Measurements from ENCODE around the gene KCNIP4. TPM values are rescaled to one million over a fixed set of nuclear protein-coding genes. Genes with fewer than 3 reads are reported as not detected.

KCNIP4 gene
- total and polyA plus RNA-seq, 2 of the 4 experiments (the other 2 are of a cell fraction) = not detected

GRCh38 chr4:21544955-21545354 is 403.6 kb downstream of the KCNIP4 start:
- Histone ChIP-seq H3K4ac (ENCODE audit: low read depth, low read length) (no peak overlapping the region), H3K56ac (ENCODE audit: extremely low read depth, insufficient read depth, low read length) (no peak overlapping the region), H3K9me3 (ENCODE audit: control insufficient read depth, insufficient read depth, low read length) (peaks cover 5% of the 10 kb centered on the region; the same call in 1 of the 2 replicates), H3K27me3 (ENCODE audit: control insufficient read depth, insufficient read depth, low read length) (no peaks in the 10 kb centered on the region), H2BK120ac (ENCODE audit: low read depth, low read length) (no peak overlapping the region), H2AK5ac (ENCODE audit: low read depth, low read length) (no peak overlapping the region), H4K91ac (ENCODE audit: insufficient read depth, low read depth, low read length) (no peak overlapping the region), H3K18ac (ENCODE audit: low read depth, low read length) (no peak overlapping the region), H3K9ac (ENCODE audit: low read depth, low read length) (no peak overlapping the region), H2BK15ac (ENCODE audit: low read depth, low read length) (no peak overlapping the region), H3K4me1 (ENCODE audit: control insufficient read depth, insufficient read depth, low read length) (no peaks in the 10 kb centered on the region), H3K14ac (replicated peaks; ENCODE audit: low read depth, low read length) (no peak overlapping the region), H3K23ac (ENCODE audit: low read depth, low read length) (no peak overlapping the region), H4K20me1 (ENCODE audit: insufficient read depth, low read length) (no peaks in the 10 kb centered on the region), H3K36me3 (ENCODE audit: control insufficient read depth, insufficient read depth, low read length) (no peaks in the 10 kb centered on the region), H3K9me1 (ENCODE audit: insufficient read depth, low read length) (no peaks in the 10 kb centered on the region), H2AK9ac (replicated peaks; ENCODE audit: low read depth, low read length, poor library complexity) (no peak overlapping the region), H2BK5ac (ENCODE audit: low read depth, low read length, poor library complexity, severe bottlenecking) (no peak overlapping the region), H4K8ac (ENCODE audit: low read depth in 2 of 2, low read length in 2 of 2) (no peak overlapping the region), H4K5ac (ENCODE audit: low read depth, low read length) (no peak overlapping the region), H3K4me2 (ENCODE audit: low read depth, low read length) (no peak overlapping the region), H2AFZ (replicated peaks; ENCODE audit: low read length, poor library complexity) (no peak overlapping the region), H2BK20ac (ENCODE audit: low read depth, low read length) (no peak overlapping the region), H3K4me3 (ENCODE audit: insufficient read depth, low read depth, low read length) (no peak overlapping the region), H3K79me1 (ENCODE audit: low read depth in 1 of 2, low read length in 2 of 2) (no peaks in the 10 kb centered on the region), H3K27ac (ENCODE audit: insufficient read depth, low read length) (no peak overlapping the region)
- ChIA-PET POLR2A (ENCODE audit: unreplicated experiment) (no interaction called here), CTCF (no interaction called here)
- ATAC-seq (ENCODE audit: low read depth) (no peak), DNase-seq (no peak)
- WGBS, 2 experiments (ENCODE audit: extremely low coverage in 2 of 2, insufficient read length in 1 of 2) = no CpG with 5 or more reads among the region's 3 CpGs
- BruUV-seq (replicated peaks) = no TSS peak
- dilution Hi-C loops (cut with HindIII; ENCODE audit: low sequenced_read_pairs, unreplicated experiment) = no loop called here
- in situ Hi-C loops (cut with MboI; ENCODE audit: low sequenced_read_pairs) = no loop called here
- intact Hi-C loops (cut with micrococcal nuclease) = no loop called here
- TF ChIP-seq SMC3 (IDR thresholded peaks at IDR 0.05; ENCODE audit: low read depth, low read length) (no peak), MXI1 (IDR thresholded peaks at IDR 0.05; ENCODE audit: borderline replicate concordance, low read depth, low read length) (no peak), CTCF (conservative IDR thresholded peaks at IDR 0.05; ENCODE audit: low read depth, low read length) (no peak)
